GM18519 (cell line): Measurements from ENCODE around the gene NUTM2G.
"Not testable (repeated sequence)": the region's sequence is repeated elsewhere in the genome, so short reads cannot be mapped to it uniquely, and the experiment has no call there.

Experiments
- ATAC-seq: cut with Tn5 transposase; IDR thresholded peaks from one replicate; pipeline ENCODE4 v1.9.1; 2021; ENCODE audit warnings: mild to moderate bottlenecking, moderate library complexity; ENCODE audit not compliant: unreplicated experiment, low FRiP score

NUTM2G gene

DNA sequence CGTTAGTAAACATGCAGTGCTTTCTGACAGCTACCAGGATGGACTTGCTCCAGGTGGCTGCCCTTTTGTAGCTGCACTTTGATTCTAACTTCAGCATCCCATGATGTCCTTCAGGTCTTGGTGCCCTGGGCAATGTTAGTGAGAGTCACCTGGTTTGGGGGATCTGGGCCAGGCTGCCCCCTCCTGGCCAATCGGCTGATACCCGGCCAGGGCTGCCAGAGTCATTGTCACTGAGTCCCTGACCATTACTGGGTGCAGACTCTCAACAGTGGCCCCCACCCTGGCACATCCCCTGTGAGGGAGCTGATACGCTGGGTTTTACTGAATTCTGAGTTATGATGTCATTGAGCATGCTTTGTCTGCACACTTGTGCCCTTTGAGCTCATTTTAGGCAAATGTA lies 13.5 kb downstream of the NUTM2G start:
- ATAC-seq = not testable (repeated sequence)

GRCh38 chr9:96949346-96949745 lies 20.7 kb downstream of the NUTM2G start:
- not testable (repeated sequence) for ATAC-seq

DNA sequence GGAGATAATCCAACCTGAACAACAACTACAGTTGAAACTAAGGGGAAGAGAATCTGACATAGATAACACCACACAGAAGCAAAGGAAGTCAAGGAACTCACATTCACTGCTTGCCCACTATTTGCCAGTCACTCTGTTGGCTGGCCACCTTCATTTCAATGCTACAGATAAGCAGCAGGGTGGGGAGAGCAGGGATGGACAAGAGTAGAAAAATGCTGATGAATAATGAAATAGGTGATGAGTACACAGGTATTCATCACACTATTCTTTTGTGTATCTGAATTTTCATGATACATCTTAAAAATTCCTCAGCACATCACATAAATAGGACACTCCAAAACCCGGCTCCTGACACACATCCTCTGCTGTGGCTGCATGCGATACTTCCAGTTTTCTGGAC lies 21.9 kb downstream of the NUTM2G start:
- ATAC-seq = not testable (repeated sequence)

DNA sequence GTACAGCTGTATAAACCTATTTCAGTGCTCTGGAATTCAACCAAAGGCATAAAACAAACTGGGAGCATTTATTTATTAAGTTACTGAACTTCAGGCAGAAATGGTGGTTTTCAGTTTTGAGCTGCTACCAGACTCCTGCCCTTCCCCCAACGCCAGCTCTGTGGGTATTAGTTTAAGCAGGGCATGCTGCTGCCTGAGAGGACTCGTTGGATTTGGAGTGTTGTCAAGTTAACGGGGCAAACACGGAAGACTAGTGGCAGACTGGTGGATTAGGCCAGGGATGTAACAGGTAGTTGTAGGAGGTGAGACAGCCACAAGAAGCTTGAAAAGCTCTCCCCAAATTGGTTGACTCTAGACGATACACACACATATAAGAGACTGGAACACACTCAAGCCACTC lies 38.9 kb downstream of the NUTM2G start:
- ATAC-seq = not testable (repeated sequence)

GRCh38 chr9:96972552-96972951 lies 43.9 kb downstream of the NUTM2G start:
- not testable (repeated sequence) for ATAC-seq

DNA sequence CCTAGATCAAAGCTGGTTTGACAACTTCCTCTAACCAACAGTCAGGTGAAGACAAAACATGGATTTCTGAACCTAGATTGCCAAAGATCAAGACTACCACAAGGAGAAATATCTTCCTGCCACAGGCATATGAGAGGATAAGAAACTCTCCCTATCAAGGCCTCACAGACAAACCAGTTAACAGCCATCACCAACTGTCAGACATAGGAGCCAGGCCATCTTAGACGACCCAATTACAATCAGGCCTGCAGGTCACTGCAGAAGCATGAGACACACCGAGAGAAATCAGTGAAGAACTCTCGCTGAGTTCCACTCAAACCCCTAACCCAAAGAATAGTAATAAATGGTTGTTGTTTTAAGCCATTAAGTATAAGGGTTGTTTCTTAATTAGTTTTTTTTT lies 45.4 kb downstream of the NUTM2G start:
- ATAC-seq = not testable (repeated sequence)

- not testable (repeated sequence) for ATAC-seq
Observed at GRCh38 chr9:96983496-96984122, 55.0 kb downstream of the NUTM2G start.

- not testable (repeated sequence) for ATAC-seq
Observed at GRCh38 chr9:96984139-96984538, 55.5 kb downstream of the NUTM2G start.

DNA sequence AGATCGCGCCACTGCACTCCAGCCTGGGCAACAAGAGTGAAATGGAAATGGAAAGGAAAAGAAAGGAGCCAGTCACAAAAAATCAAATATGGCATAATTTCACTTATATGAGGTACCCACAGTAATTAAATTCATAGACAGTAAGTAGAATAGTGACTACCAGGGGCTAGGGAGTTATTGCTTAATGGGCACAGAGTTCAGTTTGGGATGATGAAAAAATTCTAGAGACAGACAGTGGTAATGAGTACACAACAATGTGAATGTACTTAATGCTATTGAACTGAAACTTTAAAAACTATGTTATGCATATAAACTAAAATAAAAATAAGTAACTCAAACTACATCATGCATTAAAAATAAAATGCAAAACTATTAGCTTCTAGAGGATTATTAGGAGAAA lies 56.2 kb downstream of the NUTM2G start:
- not testable (repeated sequence) for ATAC-seq
